Activated T-helper 17 cell treated with anti-CD3 and anti-CD28 coated beads, Interleukin-2, amount 50 U/mL, for 72 hours (primary cell): Measurements from ENCODE around the gene SP1. TPM values are rescaled to one million over a fixed set of nuclear protein-coding genes. Genes with fewer than 3 reads are reported as not detected.

Experiments
- ATAC-seq: fragments of 150-1000 bp; cut with Tn5 transposase; replicated peaks from 2 replicates; pipeline ENCODE4 v1.10.0; 2021; ENCODE audit warnings: mild to moderate bottlenecking, moderate library complexity
- H3K27ac Mint-ChIP-seq: one replicate; pipeline ENCODE4 v1.8.0; 2022; ENCODE audit warnings: mixed read lengths
- H3K27me3 Mint-ChIP-seq: one replicate; pipeline ENCODE4 v1.8.0; 2022; ENCODE audit warnings: mixed read lengths
- H3K36me3 Mint-ChIP-seq: one replicate; pipeline ENCODE4 v1.8.0; 2022; ENCODE audit warnings: low read depth, mild to moderate bottlenecking, mixed read lengths
- H3K4me1 Mint-ChIP-seq: one replicate; pipeline ENCODE4 v1.8.0; 2022; ENCODE audit warnings: mixed read lengths
- H3K4me3 Mint-ChIP-seq: one replicate; pipeline ENCODE4 v1.8.0; 2022; ENCODE audit warnings: mild to moderate bottlenecking, mixed read lengths
- H3K9me3 Mint-ChIP-seq: one replicate; pipeline ENCODE4 v1.8.0; 2022; ENCODE audit warnings: mixed read lengths
- total RNA-seq, 2 donors: library from RNA; stranded (reverse); gene quantifications; one replicate each; pipeline ENCODE4 v1.2.3, GENCODE V29; 2022

Gene SP1
- total RNA-seq, 2 donors from 2014 or later, result 80.9 to 91.5 TPM

- Mint-ChIP-seq H3K4me3 (no peak overlapping the region), H3K27me3 (no peaks in the 10 kb centered on the region), H3K27ac (peak overlapping the region; percentile 48), H3K36me3 (peaks cover 100% of the 10 kb centered on the region), H3K4me1 (peaks cover 38% of the 10 kb centered on the region), H3K9me3 (no peaks in the 10 kb centered on the region)
- ATAC-seq, result no peak
These were observed 83.0 kb downstream of the SP1 start for GRCh38 chr12:53462935-53463334.

DNA sequence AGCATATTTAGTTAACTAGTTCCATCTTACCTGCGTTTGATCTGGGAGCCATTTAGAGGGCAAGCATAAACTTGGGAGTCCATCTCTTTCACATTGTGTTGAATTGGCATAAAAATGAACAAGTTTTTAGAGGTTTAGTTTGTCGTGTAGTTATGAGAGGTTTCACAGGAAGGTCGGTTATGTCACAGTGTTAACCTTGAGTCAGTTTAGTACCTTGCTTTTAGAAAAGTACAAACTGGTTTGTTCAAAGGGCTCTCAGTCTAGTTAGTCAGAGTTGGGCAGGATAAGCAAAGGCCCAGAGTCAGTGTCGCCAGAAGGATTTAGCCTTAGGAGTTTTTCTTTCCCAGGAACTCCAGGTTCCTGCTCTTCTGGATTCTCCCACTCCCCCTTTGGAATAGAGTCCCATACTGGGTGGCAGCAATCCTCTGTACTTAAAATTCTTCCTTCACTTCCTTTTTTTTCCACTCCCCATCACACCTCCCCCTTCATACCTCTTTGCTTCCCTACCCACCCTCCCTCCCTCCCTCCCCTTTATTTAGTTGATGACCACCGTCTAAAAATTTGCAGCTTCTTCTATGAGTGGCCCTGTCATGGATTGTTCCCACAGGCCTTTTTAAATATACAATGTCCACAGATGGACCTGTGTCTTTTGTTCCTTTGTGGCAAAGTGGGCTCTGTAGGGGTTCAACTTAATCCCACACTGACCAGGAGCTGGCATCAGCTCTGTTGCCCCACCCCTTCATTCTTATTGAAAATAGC is 84.0 kb downstream of the SP1 start:
- H3K36me3 Mint-ChIP-seq, result peaks cover 100% of the 10 kb centered on the region
- no peaks in the 10 kb centered on the region for H3K9me3 Mint-ChIP-seq
- H3K27ac Mint-ChIP-seq, result peak overlapping the region; percentile 6
- ATAC-seq, result peak; percentile 39
- H3K27me3 Mint-ChIP-seq, result no peaks in the 10 kb centered on the region
- peaks cover 37% of the 10 kb centered on the region for H3K4me1 Mint-ChIP-seq
- no peak overlapping the region for H3K4me3 Mint-ChIP-seq

DNA sequence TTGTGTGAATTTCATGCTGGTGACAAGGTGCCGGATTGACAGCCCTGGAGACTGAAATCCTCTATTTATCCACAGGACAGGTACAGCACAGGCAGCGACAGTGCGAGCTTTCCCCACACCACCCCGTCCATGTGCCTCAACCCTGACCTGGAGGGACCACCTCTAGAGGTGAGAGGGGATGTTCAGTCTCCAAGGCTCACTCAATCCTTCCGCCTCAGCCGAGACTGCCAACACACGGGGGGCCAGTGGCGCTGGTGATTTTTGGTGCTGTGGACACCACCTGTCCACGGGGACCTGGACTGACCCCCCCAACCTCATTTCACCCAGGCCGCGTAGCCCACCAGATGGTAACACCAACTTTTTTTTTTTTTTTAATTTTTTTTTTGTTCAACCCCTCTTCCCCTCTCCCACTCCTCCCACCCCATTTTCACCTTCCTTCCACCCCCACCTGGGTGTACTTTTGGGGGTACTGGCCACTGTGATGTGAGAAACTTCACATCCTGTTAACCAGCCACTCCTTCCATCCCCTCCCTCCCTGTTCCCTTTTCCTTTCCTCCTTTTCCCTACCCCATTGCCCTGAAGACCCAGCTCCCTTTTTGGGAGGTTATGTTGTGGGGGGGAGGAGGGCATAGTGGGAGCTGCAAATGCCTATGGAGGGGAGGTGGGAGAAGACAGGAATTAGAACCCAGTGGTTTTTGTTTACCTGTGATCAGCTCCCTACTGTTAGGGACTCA is 84.9 kb downstream of the SP1 start:
- H3K4me3 Mint-ChIP-seq, result no peak overlapping the region
- H3K27me3 Mint-ChIP-seq, result no peaks in the 10 kb centered on the region
- no peak for ATAC-seq
- H3K36me3 Mint-ChIP-seq, result peaks cover 100% of the 10 kb centered on the region
- no peaks in the 10 kb centered on the region for H3K9me3 Mint-ChIP-seq
- H3K4me1 Mint-ChIP-seq, result peaks cover 34% of the 10 kb centered on the region
- H3K27ac Mint-ChIP-seq, result peak overlapping the region; percentile 76

DNA sequence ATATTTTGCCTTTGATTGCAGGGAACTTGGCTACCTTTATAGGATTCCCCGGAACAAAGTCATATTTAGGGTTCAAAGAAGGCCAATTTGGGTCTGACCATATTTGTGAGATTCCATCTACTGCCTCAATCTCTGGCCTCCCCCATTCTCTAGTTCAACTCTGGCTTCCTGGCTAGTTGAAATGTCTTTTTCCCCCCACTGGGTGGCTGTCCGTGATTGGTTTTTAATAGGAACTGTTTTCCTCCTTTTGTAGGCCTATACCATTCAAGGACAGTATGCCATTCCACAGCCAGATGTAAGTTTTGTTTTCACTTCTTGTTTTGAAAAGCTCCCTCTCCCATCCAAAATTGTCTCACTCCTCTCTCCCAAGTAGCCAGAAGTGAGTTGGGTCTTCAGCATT is 85.7 kb downstream of the SP1 start:
- Mint-ChIP-seq H3K36me3 (peaks cover 100% of the 10 kb centered on the region), H3K9me3 (no peaks in the 10 kb centered on the region), H3K27ac (peak overlapping the region; percentile 76), H3K4me3 (no peak overlapping the region), H3K27me3 (no peaks in the 10 kb centered on the region), H3K4me1 (peaks cover 28% of the 10 kb centered on the region)
- ATAC-seq, result no peak

Other genes with a start within 250 kb of the SP1 start
- gene ZNF740, start 199.5 kb upstream of the SP1 start, total RNA-seq, result 10 to 100 TPM; 41.8 to 42.3 TPM
- gene CSAD, start 199.3 kb upstream of the SP1 start, total RNA-seq, result 10 to 100 TPM; 29.8 to 43.5 TPM
- gene ITGB7, start 172.9 kb upstream of the SP1 start, total RNA-seq, result 100 to 1,000 TPM; 183 to 187 TPM
- 10 to 100 TPM; 28.5 to 58.3 TPM for gene RARG, start 148.0 kb upstream of the SP1 start, total RNA-seq
- 10 to 100 TPM; 80.1 to 92.1 TPM for gene ESPL1, start 111.9 kb upstream of the SP1 start, total RNA-seq
- gene PFDN5, start 84.6 kb upstream of the SP1 start, total RNA-seq, result 100 to 1,000 TPM; 250 to 347 TPM
- gene MYG1, start 80.5 kb upstream of the SP1 start, total RNA-seq, result 10 to 100 TPM; 48.7 to 76.5 TPM
- gene AAAS, start 58.6 kb upstream of the SP1 start, total RNA-seq, result 10 to 100 TPM; 42.3 to 44.8 TPM
- gene SP7, start 43.8 kb upstream of the SP1 start, total RNA-seq, result not detected
- not detected for gene AMHR2, start 43.7 kb downstream of the SP1 start, total RNA-seq
- gene PRR13, start 61.6 kb downstream of the SP1 start, total RNA-seq, result 100 to 1,000 TPM; 193 to 216 TPM
- 100 to 1,000 TPM; 763 to 862 TPM for gene PCBP2, start 71.9 kb downstream of the SP1 start, total RNA-seq
- gene MAP3K12, start 119.3 kb downstream of the SP1 start, total RNA-seq, result 10 to 100 TPM; 18.2 to 20.4 TPM
- gene TARBP2, start 121.1 kb downstream of the SP1 start, total RNA-seq, result 10 to 100 TPM; 21.7 to 44.0 TPM
- gene NPFF, start 127.3 kb downstream of the SP1 start, total RNA-seq, result not detected
- 10 to 100 TPM; 28.1 to 31.5 TPM for gene ATF7, start 246.2 kb downstream of the SP1 start, total RNA-seq